Left lung (tissue), 10 donors: Measurements from ENCODE around the gene ERICH6B. TPM values are rescaled to one million over a fixed set of nuclear protein-coding genes. Genes with fewer than 3 reads are reported as not detected.

Experiments
- ATAC-seq: fragments of 200-7000 bp; cut with Tn5 transposase; one replicate; pipeline ENCODE4 v1.9.1; 2020; ENCODE audit warnings: moderate library complexity
- DNase-seq, 4 donors: peaks; one replicate each; pipeline ENCODE4 v3.0.0-alpha.2; 2013 to 2020
- H3K27ac ChIP-seq, 2 donors: fragments of 200-600 bp; sonication (generic) in 1 of 2; one replicate each; pipeline versions ENCODE4 v1.5.0 to v1.8.0; 2020 to 2021
- H3K27me3 ChIP-seq, 2 donors: fragments of 200-600 bp; sonication (generic) in 1 of 2; one replicate each; pipeline versions ENCODE4 v1.5.0 to v1.8.0; 2020 to 2021
- H3K36me3 ChIP-seq, 2 donors: fragments of 200-600 bp; sonication (generic) in 1 of 2; one replicate each; pipeline versions ENCODE4 v1.5.0 to v1.8.0; 2020 to 2021
- H3K4me1 ChIP-seq, 2 donors: fragments of 200-600 bp; one replicate each; pipeline ENCODE4 v1.8.0; 2021
- H3K4me3 ChIP-seq, 2 donors: fragments of 200-600 bp; sonication (generic) in 1 of 2; one replicate each; pipeline versions ENCODE4 v1.5.0 to v1.8.0; 2020 to 2021; ENCODE audit warnings: mild to moderate bottlenecking in 1 of 2
- H3K9me3 ChIP-seq, 2 donors: fragments of 200-600 bp; sonication (generic) in 1 of 2; one replicate each; pipeline versions ENCODE4 v1.5.0 to v1.8.0; 2020 to 2021
- CTCF ChIP-seq, 2 donors: fragments of 200-600 bp; sonication (generic) in 1 of 2; IDR thresholded peaks; one replicate each; pipeline versions ENCODE4 v1.5.0 to v1.8.0; 2021; ENCODE audit warnings: antibody characterized with exemption in 2 of 2
- intact Hi-C, 2 donors: fragments of 100-400 bp; cut with DNase I; formaldehyde crosslinking; loops; one replicate each; pipeline versions ENCODE4 v1.11.2 to v1.14.2; 2022
- polyA plus RNA-seq, 6 donors: library from polyadenylated mRNA; unstranded; fragments of 120-200 nt; gene quantifications; one replicate each; pipeline ENCODE4 v1.2.1, GENCODE V29; 2013; ENCODE audit not compliant: insufficient read length in 6 of 6
- total RNA-seq, 2 donors: library from RNA; stranded (reverse); fragmentation: NEBNext Ultra II Directional; extraction: Animal tissue kit (Norgen Biotek cat#: 25700); gene quantifications; one replicate each; pipeline ENCODE4 v1.2.1, GENCODE V29; 2021
- donor health status: DM: no; HTN: yes; CAD: no.
- donor health status: DM: no; HTN: no; CAD: no.

The ERICH6B gene
- total and polyA plus RNA-seq, 8 donors, result 1.5 to 4.1 (median 3.1) TPM; not detected in 2

GRCh38 chr13:45607931-45608330, 7.6 kb downstream of the ERICH6B start:
- Histone ChIP-seq H3K36me3 (no peaks in the 10 kb centered on the region), H3K4me1 (no peaks in the 10 kb centered on the region), H3K27ac (no peak overlapping the region), H3K9me3 (no peaks in the 10 kb centered on the region), H3K4me3 (no peak overlapping the region), H3K27me3 (peaks cover 0 to 18% of the 10 kb centered on the region in 2 donors)
- DNase-seq (no peak), ATAC-seq (no peak)
- intact Hi-C loops, result no loop called here
- TF ChIP-seq CTCF (IDR thresholded peaks at IDR 0.05), result no peak

- TF ChIP-seq CTCF (IDR thresholded peaks at IDR 0.05), result no peak
- intact Hi-C loops, result no loop called here
- no peaks in the 10 kb centered on the region for H3K4me1 ChIP-seq
- peaks cover 0 to 10% of the 10 kb centered on the region in 2 donors for H3K27me3 ChIP-seq
- H3K4me3 ChIP-seq, result no peak overlapping the region
- no peak overlapping the region for H3K27ac ChIP-seq
- H3K9me3 ChIP-seq, result no peaks in the 10 kb centered on the region
- DNase-seq, result no peak
- H3K36me3 ChIP-seq, result no peaks in the 10 kb centered on the region
- ATAC-seq, result no peak
These were observed 10.6 kb downstream of the ERICH6B start for GRCh38 chr13:45604892-45605291.

- Histone ChIP-seq H3K9me3 (no peaks in the 10 kb centered on the region), H3K36me3 (no peaks in the 10 kb centered on the region), H3K4me3 (no peak overlapping the region), H3K27me3 (peaks cover 0 to 10% of the 10 kb centered on the region in 2 donors), H3K27ac (no peak overlapping the region), H3K4me1 (no peaks in the 10 kb centered on the region)
- intact Hi-C loops, result no loop called here
- ATAC-seq (no peak), DNase-seq (no peak)
- no peak for TF ChIP-seq CTCF (IDR thresholded peaks at IDR 0.05)
These were observed 12.2 kb downstream of the ERICH6B start for GRCh38 chr13:45603338-45603737.

- H3K27ac ChIP-seq, result no peak overlapping the region
- no peak for ATAC-seq
- H3K27me3 ChIP-seq, result peaks cover 0 to 10% of the 10 kb centered on the region in 2 donors
- intact Hi-C loops, result no loop called here
- H3K4me3 ChIP-seq, result no peak overlapping the region
- H3K9me3 ChIP-seq, result no peaks in the 10 kb centered on the region
- no peak for TF ChIP-seq CTCF (IDR thresholded peaks at IDR 0.05)
- no peaks in the 10 kb centered on the region for H3K4me1 ChIP-seq
- DNase-seq, result no peak
- H3K36me3 ChIP-seq, result no peaks in the 10 kb centered on the region
These were observed 13.1 kb downstream of the ERICH6B start for GRCh38 chr13:45602183-45603170.

- TF ChIP-seq CTCF (IDR thresholded peaks at IDR 0.05), result no peak
- no peak overlapping the region for H3K4me3 ChIP-seq
- peaks cover 0 to 10% of the 10 kb centered on the region in 2 donors for H3K27me3 ChIP-seq
- intact Hi-C loops, result no loop called here
- no peaks in the 10 kb centered on the region for H3K4me1 ChIP-seq
- DNase-seq (no peak), ATAC-seq (no peak)
- H3K27ac ChIP-seq, result no peak overlapping the region
- H3K36me3 ChIP-seq, result no peaks in the 10 kb centered on the region
- H3K9me3 ChIP-seq, result no peaks in the 10 kb centered on the region
These were observed 13.9 kb downstream of the ERICH6B start for GRCh38 chr13:45601680-45602079.
